CD14-positive monocyte (primary cell): ENCODE results near the gene TTLL10. TPM values are rescaled to one million over a fixed set of nuclear protein-coding genes. Genes with fewer than 3 reads are reported as not detected.

Experiments used
- DNase-seq, 3 donors: peaks; one replicate each; pipeline ENCODE4 v3.0.0-alpha.2; 2011 to 2022
- H2AFZ ChIP-seq: 2 replicates; pipeline ENCODE4 v1.6.0; 2012; ENCODE audit warnings: mild to moderate bottlenecking, low read depth, low read length, inconsistent platforms; ENCODE audit not compliant: insufficient read depth, poor library complexity, severe bottlenecking
- H3K27ac ChIP-seq, 2 donors: 1 replicate in 1 of 2; 2 replicates in 1 of 2; pipeline ENCODE4 v1.5.1; 2012 to 2013; ENCODE audit warnings: low read length in 2 of 2, control low read depth in 1 of 2, inconsistent platforms in 1 of 2, low read depth in 1 of 2, mild to moderate bottlenecking in 1 of 2
- H3K27me3 ChIP-seq, 2 donors: one replicate each; pipeline versions ENCODE4 v1.6.0 to v1.6.1; 2011 to 2013; ENCODE audit warnings: low read length in 2 of 2; ENCODE audit not compliant: control insufficient read depth in 2 of 2, insufficient read depth in 2 of 2
- H3K36me3 ChIP-seq, 2 donors: replicated peaks in 1 of 2; 1 replicate in 1 of 2; 2 replicates in 1 of 2; pipeline versions ENCODE4 v1.5.1 to v1.6.1; 2012 to 2013; ENCODE audit warnings: low read length in 2 of 2, control low read depth in 1 of 2, inconsistent platforms in 1 of 2, mild to moderate bottlenecking in 1 of 2; ENCODE audit not compliant: insufficient read depth in 2 of 2, control insufficient read depth in 1 of 2
- H3K4me1 ChIP-seq, 2 donors: 1 replicate in 1 of 2; 2 replicates in 1 of 2; pipeline versions ENCODE4 v1.5.1 to v1.6.1; 2012 to 2013; ENCODE audit warnings: low read length in 2 of 2, control low read depth in 1 of 2, inconsistent platforms in 1 of 2, mild to moderate bottlenecking in 1 of 2, moderate library complexity in 1 of 2; ENCODE audit not compliant: insufficient read depth in 2 of 2, control insufficient read depth in 1 of 2
- H3K4me2 ChIP-seq: replicated peaks from 2 replicates; pipeline ENCODE3; 2012; ENCODE audit warnings: low read length, moderate library complexity, mild to moderate bottlenecking; ENCODE audit not compliant: poor library complexity, severe bottlenecking; ENCODE audit errors: extremely low read depth
- H3K4me3 ChIP-seq, 3 experiments: fragments of 200-600 bp in 1 of 3; sonication (generic) in 1 of 3; replicated peaks in 1 of 3; 1 replicate in 2 of 3; 2 replicates in 1 of 3; pipeline ENCODE4 v1.5.1; 2011 to 2013; ENCODE audit warnings: low read length in 3 of 3, mild to moderate bottlenecking in 3 of 3, control low read depth in 2 of 3, low read depth in 2 of 3, inconsistent platforms in 1 of 3, moderate library complexity in 1 of 3
- H3K79me2 ChIP-seq: 2 replicates; pipeline ENCODE4 v1.6.0; 2012; ENCODE audit warnings: mild to moderate bottlenecking, control low read depth, inconsistent platforms, low read length, moderate library complexity; ENCODE audit not compliant: insufficient read depth
- H3K9ac ChIP-seq: 2 replicates; pipeline ENCODE4 v1.6.0; 2017; ENCODE audit warnings: low read length, mild to moderate bottlenecking; ENCODE audit not compliant: insufficient read depth, poor library complexity, severe bottlenecking
- H3K9me3 ChIP-seq, 2 donors: replicated peaks in 1 of 2; 1 replicate in 1 of 2; 2 replicates in 1 of 2; pipeline versions ENCODE4 v1.5.1 to v1.6.1; 2012 to 2013; ENCODE audit warnings: low read length in 2 of 2, control low read depth in 1 of 2; ENCODE audit not compliant: control insufficient read depth in 1 of 2, insufficient read depth in 1 of 2
- H4K20me1 ChIP-seq: 2 replicates; pipeline ENCODE4 v1.6.0; 2012; ENCODE audit warnings: mild to moderate bottlenecking, low read length, control low read depth, moderate library complexity; ENCODE audit not compliant: insufficient read depth
- H3K27ac Mint-ChIP-seq, 7 donors: one replicate each; pipeline ENCODE4 v1.8.0; 2020; ENCODE audit warnings: mild to moderate bottlenecking in 7 of 7, mixed read lengths in 7 of 7, moderate library complexity in 6 of 7, inconsistent platforms in 2 of 7
- H3K27me3 Mint-ChIP-seq, 3 donors: one replicate each; pipeline ENCODE4 v1.8.0; 2021 to 2022; ENCODE audit warnings: low read depth in 3 of 3, mild to moderate bottlenecking in 3 of 3, mixed read lengths in 3 of 3, moderate library complexity in 3 of 3, inconsistent platforms in 1 of 3
- H3K36me3 Mint-ChIP-seq, 2 donors: one replicate each; pipeline ENCODE4 v1.8.0; 2020; ENCODE audit warnings: mixed read lengths in 2 of 2, inconsistent platforms in 1 of 2, mild to moderate bottlenecking in 1 of 2
- H3K4me1 Mint-ChIP-seq: one replicate; pipeline ENCODE4 v1.8.0; 2020; ENCODE audit warnings: mild to moderate bottlenecking, mixed read lengths
- H3K4me3 Mint-ChIP-seq, 2 donors: one replicate each; pipeline ENCODE4 v1.8.0; 2020; ENCODE audit warnings: mild to moderate bottlenecking in 2 of 2, mixed read lengths in 2 of 2, moderate library complexity in 1 of 2
- H3K9me3 Mint-ChIP-seq, 7 donors: one replicate each; pipeline ENCODE4 v1.8.0; 2020 to 2022; ENCODE audit warnings: mixed read lengths in 7 of 7, mild to moderate bottlenecking in 6 of 7, moderate library complexity in 6 of 7, inconsistent platforms in 2 of 7
- CTCF ChIP-seq: fragments of 200-600 bp; IDR thresholded peaks from one replicate; pipeline ENCODE4 v1.8.0; 2022; ENCODE audit warnings: antibody characterized with exemption, mild to moderate bottlenecking
- WGBS: methylation state at CpG from one replicate; pipeline ENCODE4 v1.1.5; 2013; ENCODE audit warnings: missing lambda C conversion rate; ENCODE audit not compliant: insufficient coverage; 5-methylcytosine and 5-hydroxymethylcytosine counted together
- intact Hi-C, 2 donors: fragments of 100-400 bp; cut with micrococcal nuclease; formaldehyde crosslinking; loops; one replicate each; pipeline versions ENCODE4 v1.15.0 to v1.15.1; 2023
- polyA plus RNA-seq, 3 donors: library from polyadenylated mRNA; depleted of rRNA in 1 of 3; unstranded in 2 of 3; stranded (reverse) in 1 of 3; fragments of 300-500 nt in 2 of 3; fragments of >200 nt in 1 of 3; fragmentation: Illumina TruSeq in 2 of 3; gene quantifications; 1 replicate in 2 of 3; 2 replicates in 1 of 3; pipeline ENCODE4 v1.2.3, GENCODE V29; 2012 to 2021

Gene TTLL10
- polyA plus RNA-seq, 3 donors, result 0.06 TPM; not detected in 2

- Histone ChIP-seq H3K9ac (peak overlapping the region; percentile 98), H3K9me3 (peaks cover 4 to 9% of the 10 kb centered on the region in 2 donors), H2AFZ (peak overlapping the region; percentile 98), H4K20me1 (no peaks in the 10 kb centered on the region), H3K27me3 (no peaks in the 10 kb centered on the region), H3K4me3 (peak overlapping the region; percentile 55 to 89 (median 59)), H3K79me2 (no peaks in the 10 kb centered on the region), H3K27ac (peak overlapping the region; percentile 87 to 97), H3K36me3 (no peaks in the 10 kb centered on the region), H3K4me2 (peak overlapping the region; percentile 87), H3K4me1 (peaks cover 9 to 17% of the 10 kb centered on the region in 2 donors)
- under 1% methylated on average over 38 of the region's 46 CpGs for WGBS
- H3K27me3 Mint-ChIP-seq, result peaks cover 2 to 7% (median 5%) of the 10 kb centered on the region in 3 donors
- intact Hi-C loops, result no loop called here
- TF ChIP-seq CTCF, result no peak
- H3K27ac Mint-ChIP-seq, result peak overlapping the region in 6 of 7 donors; percentile 79 to 91 (median 82)
- peak; percentile 42 to 60 (median 50) for DNase-seq
- peaks cover 7% of the 10 kb centered on the region for H3K4me1 Mint-ChIP-seq
- H3K9me3 Mint-ChIP-seq, result peaks cover 7 to 13% (median 9%) of the 10 kb centered on the region in 7 donors
- no peaks in the 10 kb centered on the region for H3K36me3 Mint-ChIP-seq
- H3K4me3 Mint-ChIP-seq, result peak overlapping the region; percentile 57 to 74
Measured at GRCh38 chr1:1157914-1158710, 15.6 kb upstream of the TTLL10 start.

- no peak for TF ChIP-seq CTCF
- peaks cover 7% of the 10 kb centered on the region for H3K4me1 Mint-ChIP-seq
Measured at GRCh38 chr1:1160281-1160930, 13.3 kb upstream of the TTLL10 start.

More at GRCh38 chr1:1160281-1160930, 13.3 kb upstream of the TTLL10 start:
- intact Hi-C loops, result no loop called here
- Histone ChIP-seq H3K9me3 (no peaks in the 10 kb centered on the region), H3K4me3 (no peak overlapping the region), H3K9ac (no peak overlapping the region), H4K20me1 (no peaks in the 10 kb centered on the region), H3K27me3 (no peaks in the 10 kb centered on the region), H3K79me2 (no peaks in the 10 kb centered on the region), H3K36me3 (no peaks in the 10 kb centered on the region), H2AFZ (no peak overlapping the region), H3K27ac (no peak overlapping the region), H3K4me2 (no peak overlapping the region), H3K4me1 (peaks cover 9 to 17% of the 10 kb centered on the region in 2 donors)
- 91% methylated on average over 14 of the region's 23 CpGs for WGBS
- H3K36me3 Mint-ChIP-seq, result no peaks in the 10 kb centered on the region
- H3K27me3 Mint-ChIP-seq, result peaks cover 2 to 18% (median 2%) of the 10 kb centered on the region in 3 donors
- H3K4me3 Mint-ChIP-seq, result no peak overlapping the region
- no peak overlapping the region for H3K27ac Mint-ChIP-seq
- no peak for DNase-seq
- peaks cover 0 to 5% (median 0%) of the 10 kb centered on the region in 7 donors for H3K9me3 Mint-ChIP-seq
